HG02870 (cell line): Measurements from ENCODE around the gene MRPL3.
"Not testable (repeated sequence)": the region's sequence is repeated elsewhere in the genome, so short reads cannot be mapped to it uniquely, and the experiment has no call there.

ENCODE experiments used
- ATAC-seq: cut with Tn5 transposase; IDR thresholded peaks from one replicate; pipeline ENCODE4 v1.9.1; 2021; ENCODE audit warnings: mild to moderate bottlenecking, moderate library complexity; ENCODE audit not compliant: unreplicated experiment

Gene MRPL3

GRCh38 chr3:131501949-131502348, 822 bp downstream of the MRPL3 start:
- no peak for ATAC-seq

- ATAC-seq = no peak
Observed at GRCh38 chr3:131494706-131495105, 8.1 kb downstream of the MRPL3 start.

GRCh38 chr3:131491775-131492174, 11.0 kb downstream of the MRPL3 start:
- no peak for ATAC-seq

GRCh38 chr3:131491084-131491483, 11.7 kb downstream of the MRPL3 start:
- no peak for ATAC-seq

GRCh38 chr3:131486545-131486944, 16.2 kb downstream of the MRPL3 start:
- ATAC-seq = not testable (repeated sequence)

- ATAC-seq = no peak
Observed at GRCh38 chr3:131485119-131485518, 17.7 kb downstream of the MRPL3 start.

GRCh38 chr3:131484496-131485111, 18.2 kb downstream of the MRPL3 start:
- no peak for ATAC-seq

GRCh38 chr3:131480116-131480515, 22.7 kb downstream of the MRPL3 start:
- ATAC-seq = no peak

- ATAC-seq = no peak
Observed at GRCh38 chr3:131477813-131478212, 25.0 kb downstream of the MRPL3 start.

GRCh38 chr3:131474115-131474514, 28.7 kb downstream of the MRPL3 start:
- ATAC-seq = no peak

GRCh38 chr3:131470377-131470776, 32.4 kb downstream of the MRPL3 start:
- no peak for ATAC-seq

GRCh38 chr3:131458653-131459052, 44.1 kb downstream of the MRPL3 start:
- ATAC-seq = no peak

- no peak for ATAC-seq
Observed at GRCh38 chr3:131457220-131457619, 45.6 kb downstream of the MRPL3 start.

GRCh38 chr3:131454501-131454900, 48.3 kb downstream of the MRPL3 start:
- no peak for ATAC-seq

- no peak for ATAC-seq
Observed at GRCh38 chr3:131453533-131453932, 49.2 kb downstream of the MRPL3 start.

GRCh38 chr3:131447349-131447748, 55.4 kb downstream of the MRPL3 start:
- ATAC-seq = no peak

- no peak for ATAC-seq
Observed at GRCh38 chr3:131444180-131444579, 58.6 kb downstream of the MRPL3 start.

- no peak for ATAC-seq
Observed at GRCh38 chr3:131439084-131439483, 63.7 kb downstream of the MRPL3 start.

- ATAC-seq = no peak
Observed at GRCh38 chr3:131435000-131435399, 67.8 kb downstream of the MRPL3 start.

GRCh38 chr3:131432441-131432840, 70.3 kb downstream of the MRPL3 start:
- ATAC-seq = no peak

- no peak for ATAC-seq
Observed at GRCh38 chr3:131431754-131432153, 71.0 kb downstream of the MRPL3 start.

GRCh38 chr3:131427226-131427625, 75.5 kb downstream of the MRPL3 start:
- no peak for ATAC-seq

GRCh38 chr3:131421957-131422498, 80.7 kb downstream of the MRPL3 start:
- ATAC-seq = no peak
